ENCODE measurements around the gene ABI3BP. TPM values are rescaled to one million over a fixed set of nuclear protein-coding genes. Genes with fewer than 3 reads are reported as not detected.

The ABI3BP gene
- total RNA-seq, 3 donors from 2014 or later: 13.5 to 70.8 (median 47.0) TPM

DNA sequence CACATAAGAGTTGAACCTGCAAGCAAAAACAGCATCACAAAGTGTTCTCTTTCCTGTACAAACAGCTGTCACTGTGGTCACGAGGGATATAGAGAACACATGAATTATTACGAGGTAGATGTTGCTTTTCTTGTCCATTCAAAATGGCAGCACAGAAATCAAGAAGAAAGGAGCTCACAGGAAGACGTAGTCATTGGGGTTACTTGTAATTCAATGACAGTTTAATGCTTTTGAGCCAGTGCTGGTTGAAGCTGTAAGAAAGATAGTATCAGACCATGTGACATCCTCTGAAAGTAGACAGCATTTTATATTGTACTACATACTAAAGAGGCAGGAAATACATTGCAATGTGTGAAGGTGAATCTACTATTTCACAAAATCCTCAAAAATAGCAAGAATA lies 140.4 kb downstream of the ABI3BP start:
- DNase-seq: no peak
- H3K4me1 ChIP-seq (ENCODE audit: low read depth): no peaks in the 10 kb centered on the region

DNA sequence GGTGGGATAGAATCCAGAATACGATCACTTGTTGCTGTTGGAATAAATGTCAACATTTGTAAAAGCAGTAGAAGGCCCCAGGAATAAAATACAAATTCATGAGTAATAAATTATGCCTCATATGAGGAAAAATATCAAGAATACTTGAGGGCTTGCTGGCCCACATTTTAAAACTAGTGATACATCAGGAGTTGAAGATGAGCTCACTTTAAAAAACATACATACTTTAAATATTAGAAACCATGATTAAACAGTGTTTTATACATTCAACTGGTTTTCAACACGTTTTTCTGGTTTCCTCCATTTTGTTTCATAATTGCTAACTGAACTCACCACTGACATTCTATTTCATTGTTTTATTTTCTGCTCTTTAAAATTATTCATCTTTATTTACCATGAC lies 142.5 kb downstream of the ABI3BP start:
- intact Hi-C loops (cut with DNase I, micrococcal nuclease): no loop called here
- no peaks in the 10 kb centered on the region for H3K9me3 ChIP-seq
- H3K36me3 ChIP-seq (ENCODE audit: low read depth): no peaks in the 10 kb centered on the region
- no peak for ATAC-seq
- no peaks in the 10 kb centered on the region for H3K4me1 ChIP-seq (ENCODE audit: low read depth)
- DNase-seq: no peak
- TF ChIP-seq, protein P1, sequence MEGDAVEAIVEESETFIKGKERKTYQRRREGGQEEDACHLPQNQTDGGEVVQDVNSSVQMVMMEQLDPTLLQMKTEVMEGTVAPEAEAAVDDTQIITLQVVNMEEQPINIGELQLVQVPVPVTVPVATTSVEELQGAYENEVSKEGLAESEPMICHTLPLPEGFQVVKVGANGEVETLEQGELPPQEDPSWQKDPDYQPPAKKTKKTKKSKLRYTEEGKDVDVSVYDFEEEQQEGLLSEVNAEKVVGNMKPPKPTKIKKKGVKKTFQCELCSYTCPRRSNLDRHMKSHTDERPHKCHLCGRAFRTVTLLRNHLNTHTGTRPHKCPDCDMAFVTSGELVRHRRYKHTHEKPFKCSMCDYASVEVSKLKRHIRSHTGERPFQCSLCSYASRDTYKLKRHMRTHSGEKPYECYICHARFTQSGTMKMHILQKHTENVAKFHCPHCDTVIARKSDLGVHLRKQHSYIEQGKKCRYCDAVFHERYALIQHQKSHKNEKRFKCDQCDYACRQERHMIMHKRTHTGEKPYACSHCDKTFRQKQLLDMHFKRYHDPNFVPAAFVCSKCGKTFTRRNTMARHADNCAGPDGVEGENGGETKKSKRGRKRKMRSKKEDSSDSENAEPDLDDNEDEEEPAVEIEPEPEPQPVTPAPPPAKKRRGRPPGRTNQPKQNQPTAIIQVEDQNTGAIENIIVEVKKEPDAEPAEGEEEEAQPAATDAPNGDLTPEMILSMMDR (IDR thresholded peaks at IDR 0.05): no peak
- no peak overlapping the region for H3K4me3 ChIP-seq

More for the DNA sequence above, 140.4 kb downstream of the ABI3BP start:
- intact Hi-C loops (cut with DNase I, micrococcal nuclease): no loop called here
- no peak for ATAC-seq
- H3K36me3 ChIP-seq (ENCODE audit: low read depth): no peaks in the 10 kb centered on the region
- TF ChIP-seq, protein P1 (IDR thresholded peaks at IDR 0.05): no peak
- no peak overlapping the region for H3K4me3 ChIP-seq
- no peaks in the 10 kb centered on the region for H3K9me3 ChIP-seq

DNA sequence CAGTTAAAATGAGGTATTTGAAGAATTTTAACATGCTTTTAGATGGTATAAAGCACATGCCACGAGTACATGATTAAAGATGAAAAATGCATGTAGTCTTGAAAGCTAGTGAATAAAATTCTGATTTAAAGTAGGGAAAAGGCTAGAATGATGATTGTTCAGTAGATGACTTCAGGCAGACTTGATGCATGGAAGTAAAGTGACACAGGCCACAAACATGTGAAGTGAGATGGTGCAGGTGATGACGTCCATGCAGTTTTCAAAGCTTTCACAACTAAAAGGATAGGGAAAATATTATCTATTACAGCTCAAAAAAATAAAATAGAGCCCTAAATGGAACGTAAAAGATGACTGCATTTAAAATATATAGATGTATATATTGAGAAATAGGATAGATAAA lies 143.1 kb downstream of the ABI3BP start:
- no peak for ATAC-seq
- DNase-seq: no peak
- TF ChIP-seq, protein P1 (IDR thresholded peaks at IDR 0.05): no peak
- Histone ChIP-seq H3K4me1 (ENCODE audit: low read depth) (no peaks in the 10 kb centered on the region), H3K9me3 (no peaks in the 10 kb centered on the region), H3K4me3 (no peak overlapping the region), H3K36me3 (ENCODE audit: low read depth) (no peaks in the 10 kb centered on the region)
- intact Hi-C loops (cut with DNase I, micrococcal nuclease): no loop called here

DNA sequence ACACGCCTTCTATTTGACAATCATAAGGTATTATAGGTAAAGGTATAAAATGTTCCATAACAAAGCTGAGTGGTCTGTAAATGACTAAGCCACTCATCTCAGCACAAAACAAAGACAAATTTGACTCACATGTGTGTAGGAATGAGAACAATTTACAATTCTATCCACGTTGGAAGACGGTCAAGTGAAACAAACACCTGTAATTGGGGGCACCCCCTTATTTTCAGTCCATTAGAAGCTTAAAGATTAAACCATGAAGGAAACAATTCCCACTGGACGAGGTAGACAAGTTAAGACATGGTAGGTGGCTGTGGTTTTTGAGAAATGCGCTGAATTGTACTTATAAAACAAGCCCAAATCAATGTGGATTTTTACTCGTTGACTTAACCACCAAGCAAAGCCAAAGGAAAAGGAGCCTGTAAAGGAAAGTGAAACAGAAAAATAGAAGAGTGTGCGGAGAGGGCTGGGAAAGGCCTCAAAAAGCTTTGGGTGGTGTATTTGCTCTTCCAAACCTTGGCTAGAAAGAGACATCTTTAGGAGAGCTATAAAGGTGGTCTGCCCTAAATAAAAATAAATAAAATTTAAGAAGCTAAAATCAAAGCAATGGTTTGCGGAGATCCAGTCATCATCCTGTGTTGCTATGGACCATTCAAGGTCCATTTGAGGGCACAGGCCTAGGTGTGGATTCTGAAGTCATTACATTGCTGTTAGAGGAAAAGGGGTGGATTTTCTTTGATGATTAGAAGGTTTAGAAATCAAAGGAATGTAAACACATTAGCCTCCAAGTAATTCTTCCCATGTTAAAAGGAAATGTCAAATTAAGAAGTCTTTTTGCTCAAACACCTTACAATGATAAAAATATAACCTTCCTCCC lies 148.9 kb downstream of the ABI3BP start:
- Histone ChIP-seq H3K4me3 (no peak overlapping the region), H3K4me1 (ENCODE audit: low read depth) (no peaks in the 10 kb centered on the region), H3K9me3 (no peaks in the 10 kb centered on the region), H3K36me3 (ENCODE audit: low read depth) (no peaks in the 10 kb centered on the region)
- ATAC-seq (no peak), DNase-seq (no peak)
- TF ChIP-seq, protein P1 (IDR thresholded peaks at IDR 0.05): no peak
- intact Hi-C loops (cut with DNase I, micrococcal nuclease): no loop called here

DNA sequence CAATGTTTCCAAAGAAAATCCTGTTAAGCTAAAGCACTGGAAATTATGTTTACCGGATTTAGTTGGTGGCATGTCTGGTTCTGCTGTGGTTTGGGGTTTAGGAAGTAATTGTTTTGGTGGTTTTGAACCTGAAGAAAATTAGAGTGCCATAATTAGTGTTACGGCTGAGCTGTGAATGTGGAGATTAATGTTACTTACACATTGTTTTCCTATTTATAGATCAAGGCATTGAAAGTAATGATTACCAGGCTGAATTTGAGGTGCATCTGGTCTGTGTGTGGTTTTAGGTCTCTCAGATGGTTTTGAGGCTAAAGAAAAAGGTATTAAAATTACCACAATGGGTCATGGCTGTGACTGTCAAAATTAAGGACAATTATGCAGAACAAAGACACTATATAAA lies 155.1 kb downstream of the ABI3BP start:
- Histone ChIP-seq H3K4me3 (no peak overlapping the region), H3K9me3 (no peaks in the 10 kb centered on the region), H3K36me3 (ENCODE audit: low read depth) (no peaks in the 10 kb centered on the region), H3K4me1 (ENCODE audit: low read depth) (no peaks in the 10 kb centered on the region)
- intact Hi-C loops (cut with DNase I, micrococcal nuclease): no loop called here
- no peak for DNase-seq
- ATAC-seq: no peak
- TF ChIP-seq, protein P1 (IDR thresholded peaks at IDR 0.05): no peak
